GM12875 (cell line): ENCODE data around the gene ELMO1.

Experiments used
- H3K4me3 ChIP-seq: one replicate; pipeline ENCODE4 v1.5.1; 2011; ENCODE audit warnings: low read depth, low read length, control low read depth
- CTCF ChIP-seq: IDR thresholded peaks from 2 replicates; pipeline ENCODE4 v1.5.1; 2011; ENCODE audit warnings: low read depth, mild to moderate bottlenecking, control low read depth, inconsistent platforms, low read length, moderate library complexity, borderline replicate concordance; ENCODE audit not compliant: insufficient read depth

ELMO1 gene

GRCh38 chr7:36889182-36889581, 559.5 kb downstream of the ELMO1 start:
- no peak overlapping the region for H3K4me3 ChIP-seq
- TF ChIP-seq CTCF, result no peak

- no peak for TF ChIP-seq CTCF
Observed at GRCh38 chr7:36887969-36888368, 560.7 kb downstream of the ELMO1 start.

DNA sequence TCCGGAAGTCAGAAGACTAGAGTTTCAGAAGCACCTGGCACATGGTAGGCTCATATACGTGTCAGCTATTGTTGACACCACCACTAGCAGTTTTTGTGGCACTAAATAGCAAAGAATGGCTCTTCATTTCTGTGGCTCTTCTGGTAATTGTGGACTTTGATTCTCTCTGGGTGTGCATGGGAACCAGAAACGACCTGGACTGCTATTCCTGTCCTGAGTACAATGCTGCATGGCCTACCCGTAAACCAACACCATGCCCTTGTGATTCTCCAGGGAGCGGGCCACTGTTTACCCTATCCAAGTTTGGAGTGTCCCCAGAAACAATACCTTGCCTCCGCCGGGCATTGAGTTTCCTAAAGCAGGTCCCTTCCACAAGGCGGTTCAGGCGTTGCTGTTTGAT, 561.4 kb downstream of the ELMO1 start:
- H3K4me3 ChIP-seq, result no peak overlapping the region
- TF ChIP-seq CTCF, result no peak

More at GRCh38 chr7:36887969-36888368, 560.7 kb downstream of the ELMO1 start:
- no peak overlapping the region for H3K4me3 ChIP-seq

DNA sequence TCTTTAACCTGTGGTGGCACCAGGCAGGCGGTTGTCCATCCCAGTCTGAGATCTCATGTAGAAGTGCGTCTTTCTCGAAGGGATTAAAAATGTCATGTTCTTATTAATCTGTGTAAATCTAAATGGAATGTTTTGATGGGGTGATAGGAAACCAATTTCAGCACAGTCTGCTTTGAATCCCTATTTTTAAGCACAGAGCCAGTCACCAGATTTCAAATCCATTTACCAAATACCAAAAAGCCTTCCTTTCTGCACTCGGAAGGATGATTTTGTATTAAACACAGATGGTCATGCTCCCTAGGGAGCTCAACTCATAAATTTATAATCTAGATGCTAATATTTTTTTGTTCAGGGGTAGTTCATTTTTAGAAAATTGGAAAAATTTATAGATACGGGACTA, 563.8 kb downstream of the ELMO1 start:
- no peak overlapping the region for H3K4me3 ChIP-seq
- no peak for TF ChIP-seq CTCF

- H3K4me3 ChIP-seq, result no peak overlapping the region
- TF ChIP-seq CTCF, result no peak
Observed at GRCh38 chr7:36884351-36884750, 564.3 kb downstream of the ELMO1 start.

DNA sequence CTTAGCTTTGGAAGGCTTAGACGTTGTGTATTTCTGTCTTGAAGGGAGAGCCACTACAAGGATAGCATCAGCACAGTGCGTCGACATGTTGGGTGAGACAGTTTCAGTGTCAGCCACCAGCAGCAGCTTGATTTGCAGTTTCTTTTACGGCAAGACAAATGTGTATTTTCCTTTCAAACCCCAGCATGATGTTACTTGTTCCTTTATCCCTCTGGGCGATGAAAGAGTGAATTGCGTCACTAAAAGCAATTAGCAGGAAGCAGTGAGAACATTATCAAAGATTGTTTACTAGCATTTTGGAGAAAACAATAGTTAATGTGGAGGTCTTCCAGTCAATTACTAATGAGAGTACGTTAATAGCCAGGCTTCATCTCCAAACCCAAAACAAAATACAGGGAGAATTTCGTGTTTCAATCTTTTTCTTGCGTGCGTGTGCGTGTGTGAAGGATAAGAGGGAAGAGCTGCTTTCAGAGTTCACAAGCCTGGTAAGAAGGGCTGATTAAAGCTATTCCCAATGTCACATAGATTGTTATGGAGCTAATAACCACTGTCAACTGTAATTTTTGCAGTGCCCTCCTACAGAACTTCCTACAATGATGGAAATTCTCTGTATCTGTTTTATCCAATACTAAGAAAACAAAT, 567.3 kb downstream of the ELMO1 start:
- no peak for TF ChIP-seq CTCF
- H3K4me3 ChIP-seq, result no peak overlapping the region

DNA sequence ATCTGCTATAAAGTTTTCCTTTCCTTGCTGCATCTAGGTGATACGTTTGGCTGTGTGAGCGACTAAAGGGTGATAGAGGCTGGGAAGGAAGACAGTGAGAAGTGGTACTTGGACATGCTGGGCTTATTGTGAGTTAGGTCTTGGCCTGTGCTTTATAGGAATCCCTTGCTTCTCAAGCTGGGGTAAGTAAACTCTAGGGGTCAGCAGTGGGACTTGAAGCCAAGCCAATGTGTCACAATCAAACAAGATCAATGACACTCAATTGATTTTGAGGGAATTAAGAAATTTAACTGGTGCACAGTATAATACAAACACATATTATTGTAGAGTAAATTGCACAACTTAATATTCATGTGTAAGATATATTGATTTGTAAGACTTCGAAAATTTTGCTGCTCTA, 568.6 kb downstream of the ELMO1 start:
- no peak for TF ChIP-seq CTCF
- H3K4me3 ChIP-seq, result no peak overlapping the region
